Panc1 (cell line): ENCODE results near the gene GALNT15. TPM values are rescaled to one million over a fixed set of nuclear protein-coding genes. Genes with fewer than 3 reads are reported as not detected.

Experiments used
- ATAC-seq: fragments of 200-7000 bp; cut with Tn5 transposase; 2 replicates; pipeline ENCODE4 v1.9.1; 2020; ENCODE audit warnings: mild to moderate bottlenecking, moderate library complexity
- BruUV-seq: library from RNA; stranded (reverse); fragments of 400-500 nt; replicated peaks from 2 replicates; lab custom pipeline; 2021; lab: Mats Ljungman, UMichigan
- CTCF ChIA-PET: fragments of 300-600 bp; sonication (Branson Sonifier 250); formaldehyde crosslinking; loops from one replicate; lab custom pipeline; 2022; ENCODE audit warnings: antibody characterized with exemption; lab: Charles Lee
- POLR2A ChIA-PET: fragments of 300-600 bp; sonication (Branson Sonifier 250); formaldehyde crosslinking; loops from one replicate; lab custom pipeline; 2022; ENCODE audit warnings: antibody characterized with exemption; lab: Charles Lee
- DNase-seq: peaks from one replicate; pipeline ENCODE4 v3.0.0-alpha.2; 2010; ENCODE audit warnings: low read depth, low spot score
- H3K27ac ChIP-seq: 2 replicates; pipeline ENCODE4 v1.5.1; 2011; ENCODE audit warnings: mild to moderate bottlenecking, low read length, inconsistent platforms
- H3K27me3 ChIP-seq: fragments of 200-500 bp; sonication (Bioruptor generic); 2 replicates; pipeline ENCODE4 v1.6.0; 2014; ENCODE audit warnings: low read length, inconsistent platforms; ENCODE audit not compliant: control insufficient read depth, insufficient read depth
- H3K36me3 ChIP-seq: fragments of 200-500 bp; sonication (Bioruptor generic); 2 replicates; pipeline ENCODE4 v1.5.1; 2014; ENCODE audit warnings: inconsistent platforms, mild to moderate bottlenecking, low read length, moderate library complexity; ENCODE audit not compliant: control insufficient read depth, insufficient read depth
- H3K4me1 ChIP-seq: 2 replicates; pipeline ENCODE4 v1.5.1; 2011; ENCODE audit warnings: inconsistent platforms, mild to moderate bottlenecking, low read length, moderate library complexity; ENCODE audit not compliant: control insufficient read depth, insufficient read depth
- H3K4me3 ChIP-seq, 2 experiments: 2 replicates each; pipeline ENCODE4 v1.5.1; 2011 to 2012; ENCODE audit warnings: low read depth in 2 of 2, low read length in 2 of 2, mild to moderate bottlenecking in 2 of 2, inconsistent platforms in 1 of 2, moderate library complexity in 1 of 2
- H3K9me3 ChIP-seq: fragments of 200-500 bp; sonication (Bioruptor generic); 2 replicates; pipeline ENCODE4 v1.5.1; 2014; ENCODE audit warnings: low read depth, mild to moderate bottlenecking, inconsistent platforms, low read length, moderate library complexity; ENCODE audit not compliant: control insufficient read depth, insufficient read depth
- POLR2AphosphoS5 ChIP-seq: IDR thresholded peaks from 2 replicates; pipeline ENCODE4 v1.6.1; 2012; ENCODE audit warnings: mild to moderate bottlenecking, low read depth, low read length, moderate library complexity
- REST ChIP-seq, 2 experiments: IDR thresholded peaks; 2 replicates each; pipeline ENCODE4 v1.6.1; 2011 to 2012; ENCODE audit warnings: low read depth in 2 of 2, control low read depth in 1 of 2, low read length in 1 of 2, mild to moderate bottlenecking in 1 of 2, moderate library complexity in 1 of 2; ENCODE audit not compliant: insufficient read depth in 1 of 2
- SIN3A ChIP-seq: IDR thresholded peaks from 2 replicates; pipeline ENCODE4 v1.6.1; 2012; ENCODE audit warnings: low read depth, mild to moderate bottlenecking, low read length, moderate library complexity, borderline replicate concordance; ENCODE audit not compliant: insufficient read depth
- TCF7L2 ChIP-seq: IDR thresholded peaks from 2 replicates; pipeline ENCODE4 v1.6.1; 2011; ENCODE audit warnings: mild to moderate bottlenecking, low read depth, low read length, inconsistent platforms
- in situ Hi-C: cut with HindIII; loops from 2 replicates; pipeline ENCODE4 v1.10.0; 2016; ENCODE audit warnings: low sequenced_read_pairs, low pct_unique_long_range_greater_than_20kb
- intact Hi-C: fragments of 100-400 bp; cut with micrococcal nuclease; formaldehyde crosslinking; loops from one replicate; pipeline ENCODE4 v1.10.0; 2022; ENCODE audit not compliant: unreplicated experiment
- total RNA-seq: library from RNA; stranded (reverse); gene quantifications from one replicate; pipeline ENCODE4 v1.2.1, GENCODE V29; 2021; ENCODE audit not compliant: unreplicated experiment
- TF ChIP-seq, protein P1 (sequence below): fragments of 450-650 bp; IDR thresholded peaks from 2 replicates; pipeline ENCODE4 v1.5.1; 2017; ENCODE audit warnings: mild to moderate bottlenecking

GALNT15 gene
- total RNA-seq, 1 experiment from 2014 or later, result 0.10 TPM

DNA sequence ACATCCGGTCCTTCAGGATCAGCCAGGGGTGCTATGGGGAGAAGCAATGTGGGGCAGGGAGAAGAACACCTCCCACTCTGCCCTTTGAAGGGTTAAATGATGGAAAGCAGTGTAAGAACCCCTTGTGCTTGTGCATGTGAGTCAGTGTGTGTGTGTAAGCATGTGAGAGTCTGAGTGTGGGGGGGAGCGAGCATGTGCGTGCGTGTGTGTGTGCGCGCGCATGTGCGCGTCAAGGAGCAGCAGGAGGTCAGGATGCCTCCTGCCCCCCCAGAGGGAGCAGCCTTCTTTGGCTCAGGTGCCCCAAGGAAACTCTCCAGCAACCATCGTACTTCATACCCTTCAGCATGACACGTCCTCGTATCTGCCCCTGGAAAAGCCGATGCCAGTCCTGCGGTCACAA is 30.3 kb downstream of the GALNT15 start:
- Histone ChIP-seq H3K9me3 (no peaks in the 10 kb centered on the region), H3K36me3 (no peaks in the 10 kb centered on the region), H3K27ac (no peak overlapping the region), H3K4me1 (no peaks in the 10 kb centered on the region), H3K27me3 (no peaks in the 10 kb centered on the region), H3K4me3 (no peak overlapping the region)
- ATAC-seq (no peak), DNase-seq (no peak)
- no TSS peak for BruUV-seq
- no peak for TF ChIP-seq SIN3A
- TF ChIP-seq POLR2AphosphoS5, result no peak
- TF ChIP-seq TCF7L2, result no peak
- TF ChIP-seq, protein P1, sequence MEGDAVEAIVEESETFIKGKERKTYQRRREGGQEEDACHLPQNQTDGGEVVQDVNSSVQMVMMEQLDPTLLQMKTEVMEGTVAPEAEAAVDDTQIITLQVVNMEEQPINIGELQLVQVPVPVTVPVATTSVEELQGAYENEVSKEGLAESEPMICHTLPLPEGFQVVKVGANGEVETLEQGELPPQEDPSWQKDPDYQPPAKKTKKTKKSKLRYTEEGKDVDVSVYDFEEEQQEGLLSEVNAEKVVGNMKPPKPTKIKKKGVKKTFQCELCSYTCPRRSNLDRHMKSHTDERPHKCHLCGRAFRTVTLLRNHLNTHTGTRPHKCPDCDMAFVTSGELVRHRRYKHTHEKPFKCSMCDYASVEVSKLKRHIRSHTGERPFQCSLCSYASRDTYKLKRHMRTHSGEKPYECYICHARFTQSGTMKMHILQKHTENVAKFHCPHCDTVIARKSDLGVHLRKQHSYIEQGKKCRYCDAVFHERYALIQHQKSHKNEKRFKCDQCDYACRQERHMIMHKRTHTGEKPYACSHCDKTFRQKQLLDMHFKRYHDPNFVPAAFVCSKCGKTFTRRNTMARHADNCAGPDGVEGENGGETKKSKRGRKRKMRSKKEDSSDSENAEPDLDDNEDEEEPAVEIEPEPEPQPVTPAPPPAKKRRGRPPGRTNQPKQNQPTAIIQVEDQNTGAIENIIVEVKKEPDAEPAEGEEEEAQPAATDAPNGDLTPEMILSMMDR, result no peak
- no peak for TF ChIP-seq REST (IDR thresholded peaks at IDR 0.05; ENCODE audit: insufficient read depth in 1 of 2, low read depth in 2 of 2, low read length in 1 of 2)
- ChIA-PET POLR2A (no interaction called here), CTCF (no interaction called here)
- in situ Hi-C loops, result no loop called here
- intact Hi-C loops, result no loop called here

DNA sequence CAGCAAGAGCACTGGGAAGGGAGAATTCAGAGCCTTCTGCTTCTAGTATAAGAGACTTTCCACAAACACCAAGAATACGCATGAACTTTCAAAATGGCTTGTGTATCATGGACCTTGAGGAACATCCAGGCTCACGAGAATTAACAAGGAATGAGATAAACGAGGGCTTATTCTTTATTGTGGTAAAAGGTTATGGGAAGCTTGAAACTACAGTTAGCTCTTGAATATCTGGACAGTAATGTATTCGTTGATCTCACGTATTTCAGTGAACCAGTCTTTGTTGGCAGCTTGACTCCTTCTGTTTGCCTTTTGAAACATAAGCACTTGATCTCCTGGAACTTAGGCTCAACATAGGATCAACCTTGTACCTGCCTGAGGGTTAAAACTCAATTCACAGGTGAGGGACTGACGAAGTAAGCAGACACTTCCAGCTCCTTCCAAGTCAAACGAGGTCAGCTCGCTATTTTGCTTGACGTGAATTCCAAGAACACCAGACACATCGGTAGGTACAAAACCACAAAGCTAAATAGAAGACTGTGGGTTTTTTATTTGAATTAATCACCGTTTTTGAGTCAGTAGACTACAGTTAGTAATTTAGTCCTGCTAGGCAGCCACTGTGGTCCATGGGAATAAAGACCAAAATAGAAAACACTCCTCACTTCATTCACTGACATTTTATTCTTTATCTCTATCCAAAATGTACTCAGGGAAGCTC is 30.8 kb downstream of the GALNT15 start:
- H3K36me3 ChIP-seq, result no peaks in the 10 kb centered on the region
- H3K9me3 ChIP-seq, result no peaks in the 10 kb centered on the region
- no TSS peak for BruUV-seq
- H3K27ac ChIP-seq, result no peak overlapping the region
- in situ Hi-C loops, result no loop called here
- H3K4me3 ChIP-seq, result no peak overlapping the region
- ChIA-PET POLR2A (no interaction called here), CTCF (no interaction called here)
- ATAC-seq (no peak), DNase-seq (no peak)
- TF ChIP-seq, protein P1, result no peak
- no peak for TF ChIP-seq SIN3A
- no peak for TF ChIP-seq TCF7L2
- no peaks in the 10 kb centered on the region for H3K27me3 ChIP-seq
- no peaks in the 10 kb centered on the region for H3K4me1 ChIP-seq
- intact Hi-C loops, result no loop called here
